KOPT-K1 (cell line): ENCODE measurements around the gene TPSB2.

Experiments used
- H3K27ac ChIP-seq: fragments of 200-600 bp; sonication (generic); 2 replicates; pipeline ENCODE4 v1.5.1; 2016; ENCODE audit warnings: antibody characterized with exemption, mild to moderate bottlenecking, low read depth, low read length; ENCODE audit not compliant: poor library complexity, severe bottlenecking
- H3K36me3 ChIP-seq: fragments of 200-600 bp; sonication (generic); 2 replicates; pipeline ENCODE4 v1.5.1; 2017; ENCODE audit warnings: antibody characterized with exemption, mild to moderate bottlenecking, low read length, moderate library complexity; ENCODE audit not compliant: insufficient read depth
- H3K9me3 ChIP-seq: fragments of 200-600 bp; sonication (generic); 2 replicates; pipeline ENCODE4 v1.5.1; 2017; ENCODE audit warnings: antibody characterized with exemption, low read length, mild to moderate bottlenecking; ENCODE audit not compliant: insufficient read depth, poor library complexity, severe bottlenecking

Gene TPSB2

DNA sequence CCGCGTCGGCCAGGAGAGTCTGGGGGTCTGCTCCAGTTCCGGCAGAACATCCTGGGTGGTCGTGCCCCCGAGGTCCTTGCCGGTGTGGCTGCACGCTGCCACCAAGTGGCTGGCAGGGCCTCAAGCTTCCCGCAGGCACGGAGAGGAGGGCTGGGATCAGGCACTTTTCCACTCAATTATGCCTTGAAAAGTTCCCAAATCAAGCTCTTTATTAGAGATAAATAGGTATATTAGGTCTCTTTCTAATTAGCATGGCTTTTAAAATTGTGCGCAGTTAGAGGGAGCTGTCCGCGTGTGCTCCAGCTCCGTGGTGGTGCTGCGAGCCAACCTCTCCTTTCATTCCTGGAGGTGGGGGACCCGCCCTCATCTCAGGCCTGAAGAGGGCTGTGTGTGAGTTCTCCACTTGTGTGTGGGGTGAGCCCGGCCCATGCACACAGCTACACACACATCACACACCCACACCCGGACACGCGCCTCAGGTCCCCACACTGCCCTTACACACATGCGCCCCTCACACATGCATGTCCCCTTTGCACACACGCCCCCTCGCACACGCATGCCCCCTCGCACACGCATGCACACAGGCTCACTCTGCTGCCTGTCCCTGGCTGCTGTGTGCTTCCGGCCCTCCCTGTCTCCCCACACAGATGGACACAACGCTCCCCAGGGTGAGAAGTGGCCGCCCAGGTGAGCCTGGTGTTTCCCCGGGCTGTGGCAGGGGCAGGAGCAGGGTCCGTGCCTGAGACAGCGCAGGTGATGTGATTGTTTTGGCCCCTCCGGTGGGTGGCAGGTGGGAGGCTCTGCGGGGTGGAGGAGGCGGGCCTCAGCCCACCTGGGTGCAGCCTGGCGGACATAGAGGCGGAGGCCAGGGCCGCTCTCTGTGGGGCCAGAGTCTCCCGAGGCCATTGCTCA, 48.3 kb downstream of the TPSB2 start:
- H3K9me3 ChIP-seq: no peaks in the 10 kb centered on the region
- no peaks in the 10 kb centered on the region for H3K36me3 ChIP-seq
- H3K27ac ChIP-seq: no peak overlapping the region

DNA sequence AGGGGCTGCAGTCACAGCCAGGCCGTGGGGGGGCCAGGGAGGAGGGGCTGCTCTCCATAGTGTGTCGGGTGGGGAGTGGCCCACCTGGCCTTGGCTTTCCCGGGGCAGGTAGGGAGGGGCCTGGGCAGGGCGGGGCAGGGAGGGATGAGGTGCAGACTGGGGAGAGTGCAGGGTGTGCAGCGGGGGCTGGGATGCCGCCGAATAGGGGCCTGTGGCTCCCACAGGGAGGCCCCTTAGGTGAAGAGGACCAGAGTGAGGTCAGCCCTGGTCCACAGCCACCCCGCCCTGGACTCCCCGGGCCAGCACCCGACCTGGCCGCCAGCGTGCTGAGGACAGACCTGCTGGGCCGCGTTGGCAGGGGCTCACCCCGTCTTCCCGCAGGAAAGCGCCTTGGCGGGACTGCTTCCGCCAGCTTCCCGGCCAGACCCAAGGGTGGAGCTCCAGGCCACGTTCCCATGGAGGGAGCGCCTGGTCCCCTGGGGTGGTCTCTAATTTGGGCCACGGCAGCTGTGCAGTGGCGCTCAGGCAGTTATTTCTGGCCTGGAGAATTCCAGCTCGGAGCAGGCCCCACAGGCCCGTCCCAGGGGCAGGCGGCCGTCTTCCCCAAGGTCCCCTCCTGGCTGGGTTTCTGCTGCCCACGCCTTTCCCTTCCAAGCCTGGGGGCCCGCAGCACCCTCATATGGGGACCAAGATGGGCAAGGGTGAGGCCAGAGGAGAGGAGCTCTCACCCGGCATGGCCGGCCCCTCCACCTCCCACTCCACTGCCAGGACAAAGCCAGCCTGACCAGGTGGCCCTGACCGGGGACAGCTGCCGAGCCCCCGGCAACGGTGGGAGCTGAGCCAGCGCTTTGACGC, 49.2 kb downstream of the TPSB2 start:
- no peaks in the 10 kb centered on the region for H3K9me3 ChIP-seq
- H3K36me3 ChIP-seq: no peaks in the 10 kb centered on the region
- H3K27ac ChIP-seq: no peak overlapping the region
